Measurements from ENCODE around the gene CIB4. TPM values are rescaled to one million over a fixed set of nuclear protein-coding genes. Genes with fewer than 3 reads are reported as not detected.

Gene CIB4
- total RNA-seq, 1 donor from 2014 or later = not detected

GRCh38 chr2:26623541-26624495, 17.3 kb downstream of the CIB4 start:
- DNase-seq (ENCODE audit: low read depth) = no peak
- TF ChIP-seq CTCF (conservative IDR thresholded peaks at IDR 0.05; ENCODE audit: low read depth, low read length) = no peak
- H3K4me3 ChIP-seq (ENCODE audit: low read depth, low read length) = no peak overlapping the region

- no peak for DNase-seq (ENCODE audit: low read depth)
- H3K4me3 ChIP-seq (ENCODE audit: low read depth, low read length) = no peak overlapping the region
- no peak for TF ChIP-seq CTCF (conservative IDR thresholded peaks at IDR 0.05; ENCODE audit: low read depth, low read length)
Measured at GRCh38 chr2:26621469-26622199, 19.5 kb downstream of the CIB4 start.

GRCh38 chr2:26620031-26620605, 21.0 kb downstream of the CIB4 start:
- no peak overlapping the region for H3K4me3 ChIP-seq (ENCODE audit: low read depth, low read length)
- DNase-seq (ENCODE audit: low read depth) = no peak
- no peak for TF ChIP-seq CTCF (conservative IDR thresholded peaks at IDR 0.05; ENCODE audit: low read depth, low read length)

GRCh38 chr2:26619521-26619951, 21.6 kb downstream of the CIB4 start:
- H3K4me3 ChIP-seq (ENCODE audit: low read depth, low read length) = no peak overlapping the region
- no peak for TF ChIP-seq CTCF (conservative IDR thresholded peaks at IDR 0.05; ENCODE audit: low read depth, low read length)
- no peak for DNase-seq (ENCODE audit: low read depth)

- no peak overlapping the region for H3K4me3 ChIP-seq (ENCODE audit: low read depth, low read length)
- no peak for TF ChIP-seq CTCF (conservative IDR thresholded peaks at IDR 0.05; ENCODE audit: low read depth, low read length)
- no peak for DNase-seq (ENCODE audit: low read depth)
Measured at GRCh38 chr2:26619096-26619495, 22.1 kb downstream of the CIB4 start.

- no peak for DNase-seq (ENCODE audit: low read depth)
- no peak overlapping the region for H3K4me3 ChIP-seq (ENCODE audit: low read depth, low read length)
- TF ChIP-seq CTCF (conservative IDR thresholded peaks at IDR 0.05; ENCODE audit: low read depth, low read length) = no peak
Measured at GRCh38 chr2:26618611-26619010, 22.6 kb downstream of the CIB4 start.
